ENCODE measurements around the gene GHRHR.

The GHRHR gene

DNA sequence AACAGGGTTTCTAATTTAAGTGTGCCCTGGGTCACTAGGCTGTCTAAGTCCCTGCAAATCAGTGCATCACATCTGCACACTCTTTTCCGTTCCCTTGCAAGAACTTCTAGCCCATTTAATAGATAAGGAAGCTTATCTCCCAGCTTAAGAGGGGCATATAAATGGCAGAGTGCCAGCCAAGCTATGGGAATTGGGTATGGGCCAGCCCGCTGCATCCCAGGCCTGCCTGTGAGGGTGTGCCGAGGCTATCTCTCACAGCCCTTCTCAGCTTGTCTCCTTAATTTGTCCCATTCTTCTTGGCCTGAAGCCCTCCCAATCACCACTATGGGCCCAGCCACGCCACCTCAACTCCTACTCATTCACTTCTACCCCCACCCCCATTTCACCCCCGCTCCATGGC is 37.4 kb upstream of the GHRHR start:
- Histone ChIP-seq H3K27ac (no peak overlapping the region), H3K4me3 (no peak overlapping the region)

DNA sequence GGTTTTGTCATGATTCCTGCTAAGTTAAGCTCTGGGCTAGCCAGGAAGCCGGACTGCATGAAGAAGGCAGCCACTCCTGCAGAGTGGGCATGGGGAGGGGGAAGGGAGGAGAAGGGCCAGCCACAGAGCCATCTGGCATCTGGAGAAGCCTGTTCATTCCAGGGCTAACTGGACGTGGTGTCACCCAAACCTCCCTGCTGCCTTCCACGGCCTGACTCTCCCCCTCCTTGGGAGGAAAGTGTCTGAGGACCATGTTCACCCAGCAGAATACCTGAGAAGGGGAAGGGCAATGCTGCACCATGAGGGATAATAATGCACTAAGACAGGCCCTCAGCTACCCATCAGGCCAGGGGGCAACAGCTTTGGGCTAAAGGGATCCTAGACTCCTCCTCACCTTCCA is 36.7 kb upstream of the GHRHR start:
- no peak overlapping the region for H3K4me3 ChIP-seq
- no peak overlapping the region for H3K27ac ChIP-seq

DNA sequence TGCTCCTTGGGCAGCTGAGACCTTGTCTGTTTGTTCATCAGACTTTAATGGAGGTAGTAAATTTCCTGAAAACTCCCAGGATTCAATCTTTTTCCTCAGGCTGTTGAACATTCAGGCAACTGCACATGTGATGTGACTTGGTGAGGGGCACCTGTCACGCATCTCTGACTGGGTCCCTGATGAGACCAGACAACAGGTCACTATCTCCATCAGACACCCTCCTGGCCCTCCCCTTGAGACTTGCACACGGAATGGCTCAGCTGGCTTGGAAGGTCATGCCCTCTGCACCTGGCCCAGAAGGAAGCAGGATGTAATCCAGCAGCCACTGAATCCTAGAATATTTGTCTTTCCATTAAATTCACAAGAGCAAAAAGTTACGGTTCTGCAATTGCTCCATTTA is 36.2 kb upstream of the GHRHR start:
- Histone ChIP-seq H3K4me3 (no peak overlapping the region), H3K27ac (no peak overlapping the region)

DNA sequence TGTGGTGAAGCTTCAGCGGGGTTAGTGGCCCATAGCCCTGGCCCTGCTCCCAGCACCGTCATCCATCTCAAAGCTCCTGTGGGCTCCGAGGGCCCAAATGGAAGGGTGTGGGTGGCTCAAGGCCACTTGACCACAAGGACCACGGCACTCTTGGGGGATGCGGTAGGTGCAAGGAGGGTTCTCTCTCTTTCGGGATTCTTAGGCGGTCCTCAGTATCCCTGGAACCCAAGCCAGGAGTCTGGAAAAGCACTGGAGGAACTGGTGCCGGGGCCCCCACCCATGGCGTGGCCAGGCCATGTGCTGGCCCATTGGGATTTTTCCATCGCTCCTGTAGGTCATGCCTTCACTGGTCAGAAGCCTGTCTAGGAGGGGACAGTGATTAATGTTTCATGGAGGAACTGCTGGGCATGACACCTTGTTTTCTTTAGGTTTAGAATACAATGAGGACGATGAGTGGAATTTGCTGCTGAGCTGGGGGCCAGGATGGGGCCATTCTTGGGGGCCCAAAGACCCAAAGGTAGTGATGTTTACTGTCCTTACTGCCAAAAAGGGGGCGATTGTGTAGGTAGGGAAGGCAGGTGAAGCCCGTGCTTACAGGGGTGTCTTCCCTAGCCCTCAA is 35.4 kb upstream of the GHRHR start:
- Histone ChIP-seq H3K27ac (no peak overlapping the region), H3K4me3 (no peak overlapping the region)

DNA sequence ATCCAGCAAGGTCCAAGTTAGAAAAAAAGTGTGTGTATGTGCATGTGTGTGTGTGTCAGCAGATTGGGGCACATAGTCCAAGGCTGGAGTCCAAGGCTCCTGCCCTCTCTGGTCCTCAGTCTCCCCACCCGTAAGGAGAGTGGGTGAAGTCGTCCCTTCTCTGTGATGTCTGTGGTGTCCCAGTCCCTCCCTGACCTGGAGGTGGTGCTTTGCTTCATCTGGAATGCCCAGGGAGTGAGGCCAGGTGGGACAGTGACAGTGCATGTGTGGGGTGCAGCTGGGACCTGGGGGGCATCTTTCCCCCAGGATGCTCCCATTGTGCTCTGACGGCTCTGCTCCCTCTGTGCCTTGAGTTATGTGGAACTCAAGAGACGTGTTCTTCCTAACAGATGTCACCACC is 34.1 kb upstream of the GHRHR start:
- no peak overlapping the region for H3K27ac ChIP-seq

DNA sequence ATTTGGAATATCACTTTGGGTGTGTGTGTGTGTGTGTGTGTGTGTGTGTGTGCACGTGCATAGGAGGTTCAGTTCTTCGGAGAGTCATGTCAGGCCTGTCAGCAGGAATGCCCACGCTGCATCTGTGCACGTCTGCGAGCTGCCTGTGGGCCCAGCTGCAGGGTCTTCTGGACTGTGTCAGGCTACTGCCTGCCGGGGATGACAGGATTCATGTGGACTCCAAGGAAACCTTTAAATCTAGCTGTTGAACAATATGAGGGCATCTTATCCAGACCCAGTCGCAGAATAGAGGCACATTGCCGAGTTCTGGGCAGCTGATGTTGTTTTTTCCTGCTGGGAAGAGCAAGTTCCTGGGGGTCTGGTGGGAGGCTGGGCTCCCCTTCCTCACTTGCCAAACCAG is 33.1 kb upstream of the GHRHR start:
- no peak overlapping the region for H3K27ac ChIP-seq
- H3K4me3 ChIP-seq: no peak overlapping the region

More for the DNA sequence above, 34.1 kb upstream of the GHRHR start:
- no peak overlapping the region for H3K4me3 ChIP-seq

DNA sequence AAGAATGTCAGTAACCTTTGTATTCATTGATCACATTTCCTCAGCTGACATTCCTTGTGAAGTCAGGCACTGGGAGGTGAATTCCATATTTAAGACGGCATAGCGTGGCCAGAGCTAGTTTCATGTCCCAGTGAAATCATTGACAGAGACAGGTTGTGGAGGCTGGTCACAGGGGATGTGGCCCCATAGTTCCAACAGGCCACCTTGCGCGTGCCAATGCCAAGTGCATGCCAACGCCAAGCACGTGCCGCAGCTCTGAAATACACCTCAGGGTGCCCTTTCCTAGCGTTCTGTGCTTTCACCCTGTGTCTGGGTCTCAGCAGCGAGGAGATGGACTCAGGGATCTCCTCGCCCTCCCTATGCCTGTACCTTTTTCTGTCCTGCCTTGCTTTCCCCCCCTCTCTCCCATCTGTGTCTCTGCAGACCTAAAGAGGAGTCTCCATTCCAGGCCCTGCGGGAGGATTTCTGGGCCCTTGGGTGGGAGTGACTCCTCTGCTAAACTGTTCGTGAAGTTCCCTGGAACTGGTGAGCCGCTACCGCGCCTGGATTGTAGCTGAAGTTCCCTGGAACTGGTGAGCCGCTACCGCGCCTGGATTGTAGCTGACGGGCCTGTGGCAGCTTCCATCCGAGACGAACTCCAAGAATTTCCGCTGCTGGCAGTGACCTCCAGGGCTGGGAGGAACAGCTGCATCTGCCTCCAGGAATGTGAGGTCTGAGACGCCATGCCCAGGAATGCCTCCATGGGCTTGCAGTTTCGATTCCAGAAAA is 32.4 kb upstream of the GHRHR start:
- Histone ChIP-seq H3K4me3 (no peak overlapping the region), H3K27ac (no peak overlapping the region)

DNA sequence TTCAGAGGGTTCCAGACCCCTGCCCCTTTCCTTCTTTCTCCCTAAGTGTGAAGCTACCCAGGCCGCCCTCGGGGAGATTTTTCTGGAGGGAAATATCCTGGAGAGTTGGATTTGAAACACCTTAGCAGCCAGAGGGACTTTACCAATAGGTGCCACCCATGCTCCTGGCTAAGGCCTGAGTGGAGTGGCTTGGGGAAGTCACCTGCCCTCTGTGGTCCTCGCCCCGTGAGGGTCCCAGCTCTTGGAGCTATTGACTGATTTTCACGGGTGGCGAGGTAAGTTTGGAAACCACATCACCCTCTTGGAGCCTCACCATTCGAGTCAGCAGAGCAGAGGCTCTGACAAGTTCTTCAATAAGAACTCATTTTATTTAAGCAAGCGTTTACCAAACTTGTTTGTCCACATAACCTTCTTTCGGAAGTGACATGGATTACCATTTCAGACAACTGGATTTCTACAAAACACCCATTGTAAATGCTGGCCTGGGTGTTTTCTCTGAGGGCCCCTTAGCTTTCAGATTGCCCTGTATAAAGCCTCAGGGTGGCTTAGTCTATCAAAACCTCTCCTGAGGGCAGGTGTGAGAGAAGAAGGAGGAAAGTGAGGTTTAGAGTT is 31.7 kb upstream of the GHRHR start:
- H3K27ac ChIP-seq: no peak overlapping the region
- no peak overlapping the region for H3K4me3 ChIP-seq

DNA sequence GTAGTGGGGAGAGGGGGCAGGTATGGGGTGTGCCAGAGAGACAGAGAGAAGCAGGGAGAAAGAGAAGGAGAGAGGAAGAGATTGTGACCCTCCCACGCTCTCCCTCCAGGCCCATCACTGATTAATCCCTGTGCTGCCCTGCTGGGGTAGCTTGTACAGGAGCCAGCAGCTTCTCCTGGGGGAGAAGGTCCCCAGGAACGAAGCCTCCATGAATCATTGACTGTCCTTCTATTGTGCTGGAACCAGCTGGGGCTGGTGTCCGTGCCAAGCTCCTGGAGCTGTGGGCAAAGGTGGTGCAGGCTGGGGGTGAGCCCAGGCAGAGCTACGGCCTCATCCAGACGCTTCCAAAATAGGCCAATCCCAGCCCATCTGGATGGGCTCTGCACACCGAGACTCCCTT is 31.2 kb upstream of the GHRHR start:
- H3K4me3 ChIP-seq: no peak overlapping the region

DNA sequence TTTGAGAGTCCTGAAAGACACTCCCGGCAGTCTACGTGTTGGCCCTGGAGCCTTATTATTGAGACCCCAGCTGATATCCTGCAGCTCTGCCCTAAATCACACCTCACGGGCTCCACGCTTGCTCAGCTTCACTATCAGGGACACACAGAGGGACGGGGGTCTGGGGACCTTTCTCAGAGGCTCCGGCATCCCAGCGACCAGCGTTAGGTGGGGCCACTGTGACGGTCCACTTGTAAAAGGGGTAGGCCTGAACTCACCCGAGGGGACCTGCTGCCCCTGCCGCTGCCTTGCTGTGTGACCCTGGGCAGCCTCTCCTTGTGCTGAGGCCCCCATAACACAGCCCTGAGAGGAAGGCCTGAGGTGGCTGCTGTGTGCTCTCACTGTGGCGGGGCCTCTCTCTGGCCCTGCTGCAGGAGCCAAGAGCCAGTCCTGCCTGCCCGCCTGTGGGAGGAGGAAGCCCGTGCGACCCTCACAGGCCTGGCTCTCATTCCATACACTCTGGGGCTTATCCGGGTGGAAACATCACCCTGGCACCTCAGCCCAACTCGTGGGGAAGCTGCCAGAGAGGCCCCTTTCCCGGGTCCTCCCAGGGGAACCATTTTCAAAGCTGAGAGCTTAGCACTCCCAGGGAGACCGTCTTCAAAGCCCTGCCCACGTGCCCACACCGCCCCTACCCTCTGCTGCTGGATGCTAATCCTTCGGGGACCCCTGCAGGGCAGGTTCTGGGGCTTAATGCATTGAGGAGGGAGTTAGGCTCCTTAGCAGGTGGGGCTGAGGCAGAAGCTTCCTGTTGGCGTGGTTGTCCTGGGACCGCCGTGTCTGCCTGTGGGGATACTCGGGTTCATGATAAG is 30.4 kb upstream of the GHRHR start:
- no peak overlapping the region for H3K27ac ChIP-seq
- no peak overlapping the region for H3K4me3 ChIP-seq

More for the DNA sequence above, 31.2 kb upstream of the GHRHR start:
- H3K27ac ChIP-seq: no peak overlapping the region

DNA sequence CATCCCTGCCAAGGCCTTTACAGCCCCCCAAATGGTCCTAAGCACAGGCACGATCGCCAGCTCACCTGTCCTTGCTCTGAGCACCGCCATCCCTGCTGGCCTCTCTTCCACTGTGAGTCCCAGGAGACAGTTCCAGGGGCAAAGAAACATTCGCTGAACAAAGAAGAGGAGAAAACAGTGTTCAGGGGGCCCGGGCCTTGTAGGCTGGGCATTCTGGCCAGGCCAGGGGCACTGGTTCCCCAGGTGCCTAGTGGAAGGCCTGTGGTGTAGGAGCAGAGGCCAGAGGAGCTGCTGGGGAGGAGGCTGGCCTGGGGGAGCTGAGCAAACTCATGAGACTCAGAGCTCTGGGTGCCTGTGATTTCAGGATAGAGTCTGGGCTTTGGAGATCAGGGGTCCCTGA is 29.5 kb upstream of the GHRHR start:
- H3K27ac ChIP-seq: no peak overlapping the region
- no peak overlapping the region for H3K4me3 ChIP-seq

DNA sequence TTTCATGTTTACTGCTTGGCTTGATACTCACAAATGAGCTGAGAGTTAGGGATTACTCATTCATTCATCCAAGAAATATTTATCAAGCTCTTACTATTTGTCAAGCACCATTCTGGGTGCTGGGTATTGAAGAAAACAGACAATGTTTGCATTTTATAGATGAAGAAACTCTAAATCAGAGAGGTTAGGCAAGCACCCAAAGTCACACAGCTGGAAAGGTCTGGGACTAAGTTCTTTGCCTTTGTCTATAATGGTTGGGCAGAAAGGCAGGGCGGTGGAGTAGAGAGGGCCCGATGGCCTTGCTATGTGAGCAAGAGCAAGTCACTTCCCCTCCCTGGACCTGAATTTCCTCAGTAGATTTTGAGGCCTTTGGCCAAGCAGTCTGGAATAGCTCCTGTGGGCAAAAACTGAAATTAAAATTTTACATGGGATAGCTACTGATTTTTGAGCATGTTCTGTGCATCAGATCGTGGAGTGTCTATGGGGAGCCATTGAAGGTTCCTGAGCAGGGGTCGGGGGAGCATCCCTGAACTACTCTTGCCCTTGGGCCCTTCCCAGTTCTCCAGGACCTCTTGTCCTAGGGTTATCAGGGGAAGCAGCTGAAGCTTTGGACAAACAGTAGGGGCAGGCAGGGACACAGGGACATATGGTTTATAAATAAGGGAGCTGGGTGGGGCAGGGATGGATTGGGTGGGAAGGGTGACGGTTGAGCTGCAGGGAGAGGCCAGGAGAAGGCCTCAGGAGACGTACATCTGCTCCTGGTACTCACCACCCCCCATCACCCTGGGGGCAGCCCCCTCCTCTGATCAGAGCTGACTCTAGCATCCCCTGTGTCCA is 28.8 kb upstream of the GHRHR start:
- H3K4me3 ChIP-seq: no peak overlapping the region
- H3K27ac ChIP-seq: no peak overlapping the region

DNA sequence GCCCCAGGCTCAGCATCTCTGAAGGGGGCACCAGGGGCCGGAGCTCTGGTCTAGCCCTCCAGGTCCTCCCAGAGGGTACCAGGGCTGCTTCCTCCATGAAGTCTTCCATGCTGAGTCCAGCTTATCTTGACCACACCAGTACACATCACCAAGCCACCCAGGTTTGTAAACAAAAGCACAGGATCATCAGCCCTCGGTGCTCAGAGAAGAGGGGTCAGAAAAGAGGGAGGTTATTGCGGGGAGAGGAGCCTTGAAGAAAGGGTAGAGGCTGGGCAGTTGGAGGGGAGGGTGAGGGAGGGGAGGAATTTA is 28.2 kb upstream of the GHRHR start:
- no peak overlapping the region for H3K4me3 ChIP-seq
- no peak overlapping the region for H3K27ac ChIP-seq

DNA sequence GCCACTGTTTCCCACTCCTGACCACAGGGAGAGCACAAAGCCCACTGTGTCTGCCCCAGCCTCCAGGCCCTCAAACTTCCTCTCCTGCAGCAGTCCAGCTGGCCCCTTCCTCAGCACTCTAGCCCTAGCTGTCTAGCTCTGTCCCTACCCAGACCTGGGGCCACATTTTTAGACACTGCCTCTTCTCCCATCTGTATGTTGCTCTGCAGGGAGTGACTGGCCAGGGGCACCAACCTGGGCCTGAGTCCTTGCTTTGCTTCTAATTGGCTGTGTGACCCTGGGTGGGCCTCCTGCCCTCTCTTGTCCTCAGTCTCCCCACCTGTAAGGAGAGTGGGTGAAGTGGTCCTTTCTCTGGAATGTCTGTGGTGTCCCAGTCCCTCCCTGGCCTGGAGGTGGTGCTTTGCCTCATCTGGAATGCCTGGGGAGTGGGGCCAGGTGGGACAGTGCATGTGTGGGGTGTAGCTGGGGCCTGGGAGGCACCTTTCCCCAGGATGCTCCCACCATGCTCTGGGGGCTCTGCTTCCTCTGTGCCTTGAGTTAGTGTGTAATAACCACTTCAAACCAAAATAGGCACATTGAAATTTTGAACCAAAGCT is 27.0 kb upstream of the GHRHR start:
- H3K27ac ChIP-seq: no peak overlapping the region
- H3K4me3 ChIP-seq: no peak overlapping the region

DNA sequence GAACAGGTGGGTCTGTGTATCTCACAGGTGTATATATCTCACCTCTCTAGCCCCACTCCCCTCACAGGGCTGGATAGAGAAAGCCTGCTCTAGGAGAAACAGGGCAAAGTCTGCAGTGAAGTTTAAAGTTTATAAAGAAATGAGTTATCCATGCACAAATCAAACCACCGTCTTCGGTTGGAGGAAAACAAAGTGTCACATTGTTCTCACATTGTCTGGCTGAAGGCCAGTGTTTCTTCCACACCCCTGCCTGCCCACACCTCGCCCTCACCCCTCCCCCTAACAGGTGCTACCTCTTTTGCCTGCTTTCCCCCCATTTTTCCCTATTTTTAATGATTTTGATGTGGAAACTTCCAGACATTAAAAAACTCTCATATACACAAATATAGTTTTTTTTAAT is 26.3 kb upstream of the GHRHR start:
- Histone ChIP-seq H3K27ac (no peak overlapping the region), H3K4me3 (no peak overlapping the region)

DNA sequence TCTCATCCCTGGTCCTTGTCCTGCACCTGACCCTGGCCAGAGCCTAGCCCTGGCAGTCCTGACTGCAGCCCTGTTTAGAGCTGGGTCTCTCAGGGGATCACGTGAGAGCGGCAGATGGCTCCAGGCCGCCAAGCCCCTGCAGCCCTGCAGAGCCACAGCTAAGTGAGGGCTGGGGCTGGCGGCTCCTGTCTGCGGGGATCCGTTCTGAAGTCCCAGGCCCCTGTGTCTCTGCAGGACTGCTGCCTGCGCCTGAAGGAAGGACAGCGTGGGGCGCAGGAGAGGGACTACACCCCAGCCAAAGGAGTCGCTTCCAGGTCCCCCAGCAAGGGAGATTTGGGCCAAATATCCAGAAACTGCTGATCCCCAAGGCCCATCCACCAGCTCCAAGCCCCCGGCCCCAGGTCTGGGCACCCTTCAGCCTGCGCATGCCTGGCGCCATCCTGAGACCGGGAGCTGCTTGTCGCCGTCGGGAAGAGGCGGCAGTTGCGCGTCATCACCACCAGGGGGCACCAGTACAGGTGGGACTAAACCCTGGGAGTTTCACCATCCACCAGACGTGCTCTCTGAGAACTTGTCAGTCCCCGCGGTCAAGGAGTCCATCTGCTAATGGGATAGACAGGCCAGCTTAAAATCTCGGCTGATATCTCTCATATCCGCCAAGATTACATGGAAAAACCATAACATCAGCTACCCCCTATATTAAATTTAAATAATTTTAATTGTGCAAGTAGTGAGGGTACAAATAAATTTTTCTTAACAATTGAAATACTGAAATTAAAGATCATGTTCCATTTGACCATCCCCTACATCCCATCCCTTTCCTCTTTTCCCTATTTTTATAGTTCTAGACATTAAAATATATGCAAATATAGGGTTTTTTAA is 25.1 kb upstream of the GHRHR start:
- no peak overlapping the region for H3K4me3 ChIP-seq
- H3K27ac ChIP-seq: no peak overlapping the region

DNA sequence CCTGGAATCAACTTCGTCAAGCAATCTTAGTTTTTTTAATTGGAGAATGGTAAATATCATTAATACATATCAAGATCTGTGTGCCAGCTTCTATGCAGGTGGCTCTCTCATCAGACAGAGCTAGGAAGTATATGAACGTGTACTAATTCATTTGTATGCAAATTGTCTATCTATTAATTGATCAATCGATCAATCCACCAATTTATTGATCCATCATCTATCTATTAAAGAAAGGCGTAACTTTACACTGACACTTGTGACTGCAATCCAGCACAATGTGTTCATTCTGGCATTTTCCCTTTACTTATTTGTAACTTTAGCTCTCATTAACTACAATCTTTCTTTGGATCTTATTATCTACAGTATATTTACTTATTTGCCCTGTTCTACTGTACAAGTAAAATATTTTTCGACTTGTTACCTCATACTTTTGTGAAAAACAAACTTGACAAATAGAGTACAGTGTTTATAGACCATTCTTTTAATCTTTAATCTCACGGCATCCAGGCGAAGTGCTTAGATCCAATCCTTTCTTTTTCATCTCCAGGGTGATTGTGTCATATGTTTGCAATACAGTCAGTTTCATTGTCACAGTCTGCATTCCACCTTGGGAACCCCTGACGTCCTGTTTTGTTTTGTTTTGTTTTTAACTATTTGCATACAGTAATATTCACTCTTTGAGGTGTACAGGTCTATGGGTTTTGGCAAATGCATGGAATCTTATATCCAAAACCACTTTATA is 22.0 kb upstream of the GHRHR start:
- no peak overlapping the region for H3K27ac ChIP-seq
- H3K4me3 ChIP-seq: no peak overlapping the region

DNA sequence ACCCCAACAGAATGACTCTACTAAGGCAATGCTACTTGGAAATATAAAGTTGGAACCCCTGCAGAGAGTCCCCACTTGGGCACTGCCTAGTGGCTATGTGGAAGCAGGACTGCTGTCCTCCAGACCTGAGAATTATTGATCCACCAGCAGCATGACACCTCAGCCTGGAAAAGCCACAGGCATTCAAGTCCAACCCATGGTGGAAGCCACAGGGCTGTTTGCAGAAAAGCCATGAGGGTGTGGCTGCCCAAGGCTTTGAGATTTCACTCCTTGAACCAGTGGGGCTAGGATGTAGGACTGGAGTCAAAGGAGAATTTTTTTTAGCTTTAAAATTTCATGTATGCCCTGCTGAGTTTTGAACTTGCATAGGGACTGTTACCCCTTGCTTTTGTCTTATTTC is 13.6 kb upstream of the GHRHR start:
- Histone ChIP-seq H3K4me3 (no peak overlapping the region), H3K27ac (no peak overlapping the region)
